NCI-H748 (cell line): Measurements from ENCODE around the gene ARFRP1.
"Not testable (repeated sequence)": the region's sequence is repeated elsewhere in the genome, so short reads cannot be mapped to it uniquely, and the experiment has no call there.

Experiments
- DNase-seq: peaks from one replicate; lab custom pipeline; 2025; ENCODE audit not compliant: unreplicated experiment; lab: John Stamatoyannopoulos, UW

ARFRP1 gene

DNA sequence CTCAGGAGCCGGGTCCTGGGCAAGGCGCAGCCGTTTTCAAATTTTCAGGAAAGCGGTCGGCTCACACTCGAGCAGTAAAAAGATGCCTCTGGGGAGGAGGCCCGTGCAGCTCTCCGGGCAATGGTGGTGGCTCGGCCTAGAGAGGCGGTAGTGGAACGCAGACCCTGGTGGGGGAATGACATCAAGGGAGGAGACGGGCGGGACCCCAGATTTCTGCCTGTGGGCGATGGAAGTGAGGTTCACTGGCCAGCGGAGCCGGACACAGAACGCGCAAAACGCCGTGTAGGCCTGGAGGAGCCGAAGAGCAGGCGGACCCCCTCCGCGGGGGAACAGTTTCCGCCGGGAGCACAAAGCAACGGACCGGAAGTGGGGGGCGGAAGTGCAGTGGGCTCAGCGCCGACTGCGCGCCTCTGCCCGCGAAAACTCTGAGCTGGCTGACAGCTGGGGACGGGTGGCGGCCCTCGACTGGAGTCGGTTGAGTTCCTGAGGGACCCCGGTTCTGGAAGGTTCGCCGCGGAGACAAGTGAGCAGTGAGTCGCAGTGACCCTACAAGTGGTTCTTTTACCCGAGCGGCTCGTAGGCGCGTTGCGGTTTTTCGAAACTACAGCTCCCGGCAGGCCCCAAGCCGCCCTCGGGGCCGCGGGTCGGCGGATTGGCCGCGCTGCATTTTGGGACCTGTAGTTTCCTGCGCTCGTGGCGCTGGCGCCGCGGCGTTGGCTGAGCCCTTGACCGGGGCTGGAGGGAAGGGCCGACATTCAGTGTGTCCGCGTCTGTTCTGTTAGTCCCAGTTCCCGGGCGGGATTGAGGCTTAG lies 49.6 kb downstream of the ARFRP1 start, which contains the start of gene RTEL1:
RTEL1 (plus strand) TSS at position 376 of the 812 bp plus-strand sequence. CDS start 1,091 bp downstream, outside the sequence.
- peak; percentile 87 for DNase-seq

DNA sequence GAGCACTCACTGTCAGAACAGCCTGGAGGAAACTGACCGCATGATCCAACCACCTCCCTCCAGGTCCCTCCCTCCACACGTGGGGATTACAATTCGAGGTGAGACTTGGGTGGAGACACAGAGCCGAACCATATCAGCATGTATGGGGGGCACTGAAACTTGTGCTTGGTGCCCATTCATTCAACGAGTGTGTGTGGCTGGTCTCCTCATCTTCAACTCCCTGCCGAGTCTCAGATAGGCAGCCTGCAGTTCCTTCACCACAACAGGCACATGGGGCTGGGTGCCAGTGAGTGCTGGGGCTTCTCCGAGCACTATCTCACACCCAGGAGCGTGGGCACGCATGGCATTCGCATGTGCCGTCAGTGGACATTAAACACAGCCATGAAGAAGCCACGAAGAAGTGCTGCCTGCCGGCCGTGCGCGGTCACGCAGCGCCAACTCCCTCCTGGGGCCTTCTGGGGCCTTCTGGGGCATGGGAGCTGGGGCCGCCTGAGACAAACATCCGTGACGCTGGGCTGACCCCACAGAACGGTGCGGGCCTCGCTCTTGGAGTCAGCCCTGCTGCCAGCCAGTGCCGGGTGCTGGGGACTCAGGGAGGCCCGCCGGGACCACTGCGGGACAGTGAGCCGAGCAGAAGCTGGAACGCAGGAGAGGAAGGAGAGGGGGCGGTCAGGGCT lies 50.4 kb downstream of the ARFRP1 start:
- peak; percentile 21 for DNase-seq

DNA sequence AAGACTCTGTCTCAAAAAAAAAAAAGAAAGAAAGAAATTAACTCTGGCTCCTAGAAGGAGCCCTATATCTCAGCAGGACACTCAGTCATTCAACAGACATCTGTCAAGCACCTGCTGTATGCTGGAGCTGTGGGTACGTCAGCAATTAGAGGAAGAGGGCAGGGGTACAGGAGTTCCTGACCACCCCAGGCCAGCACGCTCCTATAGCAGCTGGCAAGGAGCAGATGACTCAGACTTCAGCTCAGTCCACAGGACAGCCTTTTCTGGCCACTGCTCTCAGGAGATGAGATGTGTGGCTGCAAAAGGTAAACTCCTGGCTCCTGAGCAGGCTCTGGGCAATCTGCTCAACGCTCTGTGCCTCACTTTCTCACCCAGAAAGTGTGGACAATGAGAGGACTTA lies 51.3 kb downstream of the ARFRP1 start:
- DNase-seq = no peak

- DNase-seq = no peak
Measured at GRCh38 chr20:63655249-63655648, 52.5 kb downstream of the ARFRP1 start.

GRCh38 chr20:63653974-63654668 lies 53.7 kb downstream of the ARFRP1 start:
- no peak for DNase-seq

- peak; percentile 88 for DNase-seq
Measured at GRCh38 chr20:63653041-63653973, 54.5 kb downstream of the ARFRP1 start, which contains the start of gene STMN3. TSS of gene STMN3 (minus strand) at chr20:63653424. CDS start at chr20:63653345, 79 bp downstream.

DNA sequence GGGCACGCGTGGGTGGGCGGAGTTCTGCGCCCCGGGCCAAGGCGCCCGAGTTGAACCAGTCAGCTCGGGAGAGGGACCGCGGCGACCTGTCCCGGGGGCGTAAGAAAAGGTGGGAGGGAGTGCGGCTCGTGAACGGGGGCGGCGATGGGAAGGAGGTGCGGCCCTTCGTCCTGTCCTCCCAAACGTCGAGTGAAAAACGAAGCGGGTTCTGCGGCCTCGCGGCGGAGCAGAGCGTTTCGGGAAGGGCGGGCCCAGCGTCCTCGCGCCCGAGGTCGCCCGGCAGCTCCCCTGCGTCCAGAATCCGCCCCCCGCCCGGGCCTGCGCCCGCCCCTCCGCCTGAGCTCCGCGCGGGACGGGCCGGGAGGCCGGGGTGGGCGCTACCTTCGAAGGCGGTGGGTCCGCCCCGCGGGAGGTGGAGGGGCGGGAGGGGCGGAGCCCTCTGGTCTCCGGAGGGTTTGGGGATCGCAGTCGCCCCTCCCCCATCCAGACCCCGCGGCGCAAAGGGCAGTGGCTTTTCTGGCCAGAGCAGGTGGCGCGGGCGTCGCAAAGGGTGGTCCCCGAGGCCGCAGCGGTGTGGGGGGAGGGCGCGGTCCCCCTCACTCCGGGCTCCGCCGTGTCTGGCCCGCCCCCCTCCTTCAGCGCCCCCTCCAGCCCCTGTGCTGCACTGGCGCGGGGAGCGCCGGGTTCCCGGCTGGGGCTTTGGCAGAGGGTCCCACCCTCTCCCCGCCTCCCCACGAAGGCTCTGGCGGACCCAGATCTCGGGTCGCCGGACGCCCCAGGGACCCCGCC lies 55.4 kb downstream of the ARFRP1 start:
- peak; percentile 60 for DNase-seq

DNA sequence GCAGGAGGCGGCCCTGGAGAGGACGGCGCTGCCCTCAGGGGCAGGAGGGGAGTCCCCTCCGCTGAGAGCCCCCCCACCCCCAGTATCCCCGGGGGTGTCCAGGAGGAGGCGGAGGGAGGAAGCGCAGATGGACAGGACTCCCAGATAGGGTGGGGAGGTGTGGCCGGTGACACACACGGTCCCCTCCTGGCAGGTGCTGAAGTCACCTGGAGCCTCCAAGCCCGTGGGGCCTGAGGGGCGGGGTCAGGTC lies 55.9 kb downstream of the ARFRP1 start:
- DNase-seq = no peak

DNA sequence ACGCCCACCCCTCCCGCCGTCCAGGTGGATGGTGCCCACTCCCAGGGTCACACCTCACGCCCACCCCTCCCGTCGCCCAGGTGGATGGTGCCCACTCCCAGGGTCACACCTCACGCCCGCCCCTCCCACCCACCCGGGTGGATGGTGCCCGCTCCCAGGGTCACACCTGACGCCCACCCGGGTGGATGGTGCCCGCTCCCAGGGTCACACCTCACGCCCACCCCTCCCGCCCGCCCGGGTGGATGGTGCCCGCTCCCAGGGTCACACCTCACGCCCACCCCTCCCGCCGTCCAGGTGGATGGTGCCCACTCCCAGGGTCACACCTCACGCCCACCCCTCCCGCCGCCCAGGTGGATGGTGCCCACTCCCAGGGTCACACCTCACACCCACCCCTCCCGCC lies 57.3 kb downstream of the ARFRP1 start:
- DNase-seq = not testable (repeated sequence)

GRCh38 chr20:63648895-63649589 lies 58.7 kb downstream of the ARFRP1 start:
- no peak for DNase-seq
